HepG2 (cell line): ENCODE measurements around the gene SETD7.

ENCODE experiments used
- MLLT10 ChIP-seq: sonication (generic); formaldehyde crosslinking; IDR thresholded peaks from 2 replicates; pipeline ENCODE4 v1.4.0; 2020; ENCODE audit warnings: missing genetic modification reagents
- MLX ChIP-seq: IDR thresholded peaks from 2 replicates; pipeline ENCODE4 v1.6.1; 2016
- RBFOX2 ChIP-seq: fragments of 200-400 bp; formaldehyde crosslinking; IDR thresholded peaks from 2 replicates; pipeline ENCODE4 v1.6.1; 2017; ENCODE audit warnings: low read depth, mild to moderate bottlenecking, low read length
- TF ChIP-seq, protein P1 (sequence below): sonication (generic); formaldehyde crosslinking; IDR thresholded peaks from 2 replicates; pipeline ENCODE4 v1.8.1; 2023; ENCODE audit warnings: mild to moderate bottlenecking, missing genetic modification reagents, borderline replicate concordance

- TF ChIP-seq MLX (CRISPR knock-in tag) (no peak), RBFOX2 (no peak), MLLT10 (CRISPR knock-in tag) (no peak)
- TF ChIP-seq, protein P1, sequence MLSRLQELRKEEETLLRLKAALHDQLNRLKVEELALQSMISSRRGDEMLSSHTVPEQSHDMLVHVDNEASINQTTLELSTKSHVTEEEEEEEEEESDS, result no peak
Measured at GRCh38 chr4:139534287-139534950, 21.6 kb downstream of the SETD7 start.
